IPS-15b (cell line): ENCODE data around the gene PLAU.

ENCODE experiments used
- H3K27me3 ChIP-seq: one replicate; pipeline ENCODE4 v1.6.1; 2013; ENCODE audit warnings: low read length; ENCODE audit not compliant: control insufficient read depth, insufficient read depth
- H3K36me3 ChIP-seq: one replicate; pipeline ENCODE4 v1.6.1; 2013; ENCODE audit warnings: low read length; ENCODE audit not compliant: control insufficient read depth, insufficient read depth
- H3K4me1 ChIP-seq: one replicate; pipeline ENCODE4 v1.6.1; 2013; ENCODE audit warnings: mild to moderate bottlenecking, low read length; ENCODE audit not compliant: control insufficient read depth, insufficient read depth
- H3K4me3 ChIP-seq: one replicate; pipeline ENCODE4 v1.5.1; 2013; ENCODE audit warnings: low read depth, low read length
- H3K9ac ChIP-seq: one replicate; pipeline ENCODE4 v1.6.1; 2013; ENCODE audit warnings: low read depth, mild to moderate bottlenecking, low read length
- H3K9me3 ChIP-seq: one replicate; pipeline ENCODE4 v1.6.1; 2013; ENCODE audit warnings: mild to moderate bottlenecking, low read length; ENCODE audit not compliant: control insufficient read depth, insufficient read depth

PLAU gene

DNA sequence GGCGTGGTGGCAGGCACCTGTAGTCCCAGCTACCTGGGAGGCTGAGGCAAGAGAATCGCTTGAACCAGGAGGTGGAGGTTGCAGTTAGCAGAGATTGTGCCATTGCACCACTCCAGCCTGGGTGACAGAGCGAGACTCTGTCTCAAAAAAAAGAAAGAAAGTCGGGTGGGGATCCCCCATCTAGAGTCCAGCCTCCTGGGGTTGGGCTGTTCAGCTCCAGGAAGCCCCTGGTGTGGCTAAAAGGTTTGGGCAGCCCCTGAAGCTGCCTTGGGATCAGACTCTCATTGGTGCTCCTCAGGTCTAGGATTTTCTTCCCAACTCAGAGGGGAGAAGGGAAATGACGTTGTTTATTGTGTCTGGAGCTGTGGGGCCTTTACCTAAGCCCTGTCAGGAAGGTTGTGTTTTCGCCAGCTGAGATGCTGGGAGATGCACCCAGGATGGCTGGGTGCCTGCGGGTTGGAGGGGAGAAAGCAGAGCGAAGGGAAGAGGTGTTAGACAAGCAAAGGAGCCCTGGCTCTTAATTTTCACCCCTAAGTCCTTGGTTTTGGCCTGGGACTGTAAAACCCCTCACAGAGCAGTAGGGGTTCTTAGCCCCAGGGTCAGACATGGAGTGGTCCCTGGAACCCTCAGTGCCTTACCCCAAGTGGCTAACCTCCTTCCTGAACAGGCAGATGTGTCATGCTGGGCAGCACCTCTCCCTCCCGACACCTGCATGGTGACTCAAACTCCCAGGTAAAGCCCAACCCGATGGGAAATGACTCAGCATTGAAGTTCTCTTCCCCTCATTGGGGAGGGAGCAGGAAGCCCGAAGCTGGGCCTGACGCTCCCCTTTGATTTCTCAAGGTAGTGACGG is 21.1 kb downstream of the PLAU start:
- Histone ChIP-seq H3K4me3 (no peak overlapping the region), H3K9ac (peak overlapping the region; percentile 9), H3K9me3 (no peaks in the 10 kb centered on the region), H3K4me1 (peaks cover 5% of the 10 kb centered on the region), H3K27me3 (no peaks in the 10 kb centered on the region), H3K36me3 (no peaks in the 10 kb centered on the region)

DNA sequence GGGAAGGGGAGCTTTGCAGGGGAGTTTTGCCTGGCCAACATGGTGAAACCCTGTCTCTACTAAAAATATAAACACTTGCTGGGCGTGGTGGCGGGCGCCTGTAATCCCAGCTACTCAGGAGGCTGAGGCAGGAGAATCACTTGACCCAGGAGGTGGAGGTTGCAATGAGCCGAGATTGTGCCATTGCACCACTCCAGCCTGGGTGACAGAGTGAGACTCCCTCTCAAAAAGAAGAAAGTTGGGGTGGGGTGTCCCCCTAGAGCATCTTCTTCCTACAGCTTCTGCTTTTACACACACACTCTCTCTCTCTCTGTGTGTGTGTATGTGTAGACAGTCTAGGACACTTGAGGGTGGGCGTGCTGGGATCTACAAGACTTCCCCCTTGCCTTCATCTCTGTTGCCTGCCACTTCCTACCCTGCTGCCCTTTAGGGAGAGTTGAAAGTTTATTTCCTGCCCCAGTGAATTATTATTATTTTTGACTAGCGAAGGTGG is 21.7 kb downstream of the PLAU start:
- Histone ChIP-seq H3K4me3 (no peak overlapping the region), H3K27me3 (no peaks in the 10 kb centered on the region), H3K4me1 (peaks cover 5% of the 10 kb centered on the region), H3K9ac (no peak overlapping the region), H3K36me3 (no peaks in the 10 kb centered on the region), H3K9me3 (no peaks in the 10 kb centered on the region)

DNA sequence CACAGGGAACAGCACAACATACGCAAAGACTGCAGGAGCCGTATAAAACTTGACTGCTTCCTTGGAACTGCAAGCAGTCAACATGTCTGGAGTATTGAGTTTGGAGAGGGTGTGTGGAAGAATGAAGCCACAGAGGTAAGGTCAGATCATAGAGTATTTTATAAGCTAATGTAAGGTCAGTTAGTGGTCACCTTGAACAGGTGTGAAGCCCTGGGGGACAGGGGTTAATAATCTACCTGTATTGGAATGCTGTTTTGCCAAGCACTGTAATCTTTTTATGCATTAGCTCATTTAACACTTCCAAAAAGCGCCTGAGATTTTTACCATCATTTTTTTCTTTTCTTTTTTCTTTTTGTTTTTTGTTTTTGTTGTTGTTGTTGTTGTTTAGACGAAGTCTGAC is 23.1 kb downstream of the PLAU start:
- H3K4me1 ChIP-seq = peaks cover 5% of the 10 kb centered on the region
- no peak overlapping the region for H3K9ac ChIP-seq
- H3K27me3 ChIP-seq = no peaks in the 10 kb centered on the region
- H3K36me3 ChIP-seq = no peaks in the 10 kb centered on the region
- no peaks in the 10 kb centered on the region for H3K9me3 ChIP-seq
- H3K4me3 ChIP-seq = no peak overlapping the region

- Histone ChIP-seq H3K27me3 (peaks cover under 1% of the 10 kb centered on the region), H3K4me1 (peaks cover 7% of the 10 kb centered on the region), H3K9me3 (no peaks in the 10 kb centered on the region), H3K4me3 (no peak overlapping the region), H3K36me3 (no peaks in the 10 kb centered on the region), H3K9ac (no peak overlapping the region)
Measured at GRCh38 chr10:73935895-73936294, 25.0 kb downstream of the PLAU start.

- no peak overlapping the region for H3K4me3 ChIP-seq
- H3K4me1 ChIP-seq = peaks cover 5% of the 10 kb centered on the region
- no peaks in the 10 kb centered on the region for H3K36me3 ChIP-seq
- no peaks in the 10 kb centered on the region for H3K9me3 ChIP-seq
- peaks cover 3% of the 10 kb centered on the region for H3K27me3 ChIP-seq
- H3K9ac ChIP-seq = no peak overlapping the region
Measured at GRCh38 chr10:73937333-73938043, 26.6 kb downstream of the PLAU start.

DNA sequence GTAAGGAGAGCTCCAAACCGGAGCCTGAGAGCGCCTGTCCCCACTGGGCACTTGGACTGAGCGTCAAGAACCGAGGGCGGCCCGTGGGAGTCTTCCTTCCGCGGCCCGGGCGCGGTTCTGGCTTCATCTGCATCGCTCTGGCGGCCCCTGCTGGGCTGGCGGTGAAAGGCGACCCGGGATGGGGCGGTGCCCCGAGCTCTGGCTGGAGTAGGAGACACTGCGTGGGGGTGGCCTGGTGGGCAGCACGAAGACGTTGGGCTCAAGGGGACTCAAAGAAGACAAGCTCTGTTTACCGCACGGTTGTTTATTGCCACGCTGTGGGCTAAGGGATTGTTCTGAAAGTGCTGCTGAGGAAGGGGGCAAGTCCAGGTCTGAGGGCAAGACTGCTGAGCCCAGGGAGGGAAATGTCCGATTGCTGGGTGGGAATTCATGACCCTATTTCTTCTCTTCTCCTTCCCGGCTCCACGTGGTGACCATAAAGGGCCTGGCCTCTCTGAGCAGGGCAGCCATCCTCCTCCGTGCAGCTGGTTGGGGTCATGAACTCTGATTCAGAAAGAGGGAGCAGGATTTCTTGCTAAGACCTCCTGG is 29.8 kb downstream of the PLAU start:
- Histone ChIP-seq H3K9me3 (no peaks in the 10 kb centered on the region), H3K9ac (peak overlapping the region; percentile 81), H3K4me1 (peaks cover 5% of the 10 kb centered on the region), H3K4me3 (peak overlapping the region; percentile 30), H3K36me3 (no peaks in the 10 kb centered on the region), H3K27me3 (peaks cover 3% of the 10 kb centered on the region)

DNA sequence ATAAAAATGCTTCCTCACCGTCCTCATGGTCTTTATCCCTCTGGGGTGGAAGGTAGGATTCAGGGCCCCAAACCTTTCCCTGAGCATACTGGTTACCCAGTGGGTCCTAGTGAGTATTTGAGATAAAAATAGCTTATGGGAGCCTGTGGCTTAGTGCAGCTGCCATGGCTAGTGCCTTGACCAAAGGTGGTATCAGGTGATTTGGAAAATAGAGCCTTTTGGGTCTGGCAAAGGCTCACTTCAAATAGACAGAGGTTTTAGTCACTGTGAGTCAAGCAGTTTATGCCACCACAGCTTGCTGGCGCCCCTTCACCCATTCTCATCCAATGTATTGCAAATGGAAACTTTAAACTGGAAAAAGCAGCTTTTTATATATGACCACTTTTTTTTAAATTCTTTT is 30.4 kb downstream of the PLAU start:
- Histone ChIP-seq H3K27me3 (peaks cover 3% of the 10 kb centered on the region), H3K36me3 (no peaks in the 10 kb centered on the region), H3K4me1 (peaks cover 5% of the 10 kb centered on the region), H3K9me3 (no peaks in the 10 kb centered on the region), H3K4me3 (no peak overlapping the region), H3K9ac (peak overlapping the region; percentile 81)

GRCh38 chr10:73944356-73945100 is 33.6 kb downstream of the PLAU start:
- H3K27me3 ChIP-seq = peaks cover 3% of the 10 kb centered on the region
- no peaks in the 10 kb centered on the region for H3K36me3 ChIP-seq
- no peak overlapping the region for H3K4me3 ChIP-seq
- peaks cover 5% of the 10 kb centered on the region for H3K4me1 ChIP-seq
- H3K9me3 ChIP-seq = no peaks in the 10 kb centered on the region
- H3K9ac ChIP-seq = no peak overlapping the region

DNA sequence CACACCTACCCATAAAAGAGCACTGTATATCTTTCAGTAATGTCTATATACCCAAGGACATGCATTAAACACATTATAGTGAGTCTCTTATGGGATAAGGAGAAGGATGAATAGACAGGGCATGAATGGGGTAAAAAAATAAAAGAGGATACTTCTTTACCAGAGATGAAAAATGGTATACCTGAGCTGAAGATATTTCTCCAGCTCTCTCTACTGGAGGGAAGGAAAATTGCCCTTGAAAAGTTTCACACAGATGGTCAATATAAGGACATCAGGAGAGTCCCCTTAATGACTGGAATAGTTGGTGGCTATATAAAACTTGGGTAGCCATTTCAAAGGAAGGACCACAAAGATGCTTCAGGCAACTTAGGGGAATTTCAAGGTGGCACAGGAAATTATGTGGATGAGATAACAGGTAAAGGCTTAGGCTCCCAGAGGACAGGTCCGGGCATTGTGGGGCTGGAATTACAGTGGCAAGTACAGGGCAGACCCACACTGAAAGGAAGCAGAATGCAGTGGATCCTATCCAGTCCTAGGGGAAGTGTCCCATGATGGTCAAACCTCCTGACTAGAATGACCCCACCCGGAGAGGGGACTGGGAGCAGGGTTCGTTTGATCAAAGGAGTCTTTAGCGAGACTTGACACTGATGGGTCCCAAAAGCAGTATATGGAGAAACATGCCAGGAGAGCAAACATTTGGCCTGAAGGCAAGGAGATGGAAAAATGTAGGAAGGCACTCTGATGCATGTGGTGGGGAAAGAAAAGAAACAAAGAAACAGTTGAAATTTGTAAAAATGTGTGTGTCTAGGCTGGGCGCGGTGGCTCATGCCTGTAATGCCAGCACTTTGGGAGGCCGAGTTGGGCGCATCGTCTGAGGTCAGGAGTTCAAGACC is 35.6 kb downstream of the PLAU start:
- Histone ChIP-seq H3K27me3 (no peaks in the 10 kb centered on the region), H3K9ac (no peak overlapping the region), H3K4me1 (no peaks in the 10 kb centered on the region), H3K36me3 (no peaks in the 10 kb centered on the region), H3K9me3 (no peaks in the 10 kb centered on the region), H3K4me3 (no peak overlapping the region)

DNA sequence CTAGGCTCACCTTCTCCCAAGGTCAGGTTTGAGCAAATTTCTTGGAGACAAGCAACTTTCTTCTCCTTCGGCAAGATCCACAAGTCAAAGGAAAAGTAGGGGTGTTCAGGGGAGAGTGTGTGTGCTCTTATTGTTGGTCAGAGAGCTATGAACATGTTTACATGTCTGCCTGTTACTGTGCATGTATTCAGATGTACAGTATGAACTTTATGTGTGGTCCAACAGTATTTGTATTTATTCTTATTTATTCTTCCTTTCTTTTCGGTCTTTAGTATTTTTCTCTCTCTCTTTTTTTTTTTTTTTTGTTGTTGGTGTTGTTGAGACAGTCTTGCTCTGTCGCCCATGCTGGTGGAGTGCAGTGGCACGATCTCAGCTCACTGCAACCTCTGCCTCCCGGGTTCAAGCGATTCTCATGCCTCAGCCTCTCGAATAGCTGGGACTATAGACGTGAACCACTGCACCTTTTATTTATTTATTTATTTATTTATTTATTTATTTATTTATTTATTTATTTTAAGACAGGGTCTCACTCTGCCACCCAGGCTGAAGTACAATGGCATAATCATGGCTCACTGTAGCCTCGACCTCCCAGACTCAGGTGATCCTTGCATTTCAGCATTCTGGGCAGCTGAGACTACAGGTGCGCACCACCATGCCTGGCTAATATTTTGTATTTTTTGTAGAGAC is 38.2 kb downstream of the PLAU start:
- H3K9me3 ChIP-seq = no peaks in the 10 kb centered on the region
- H3K9ac ChIP-seq = no peak overlapping the region
- H3K36me3 ChIP-seq = no peaks in the 10 kb centered on the region
- H3K27me3 ChIP-seq = no peaks in the 10 kb centered on the region
- H3K4me1 ChIP-seq = no peaks in the 10 kb centered on the region
- H3K4me3 ChIP-seq = no peak overlapping the region
